Lower leg skin (tissue), 3 donors: Measurements from ENCODE around the gene CCNT2.

Experiments
- CTCF ChIP-seq, 3 donors: fragments of 450-650 bp; IDR thresholded peaks; one replicate each; pipeline ENCODE4 v1.5.1; 2016; ENCODE audit warnings: antibody characterized with exemption in 3 of 3, mild to moderate bottlenecking in 3 of 3, moderate library complexity in 2 of 3
- POLR2A ChIP-seq, 2 donors: fragments of 450-650 bp; IDR thresholded peaks; one replicate each; pipeline ENCODE4 v1.6.1; 2016 to 2017; ENCODE audit warnings: antibody characterized with exemption in 2 of 2, mild to moderate bottlenecking in 1 of 2, moderate library complexity in 1 of 2

- TF ChIP-seq CTCF (IDR thresholded peaks at IDR 0.05), result no peak
- no peak for TF ChIP-seq POLR2A (IDR thresholded peaks at IDR 0.05)
Measured at GRCh38 chr2:134884435-134884834, 34.2 kb upstream of the CCNT2 start.
